Prostate gland (tissue), 2 donors: ENCODE results near the gene POTEB3. TPM values are rescaled to one million over a fixed set of nuclear protein-coding genes. Genes with fewer than 3 reads are reported as not detected.
"Not testable (repeated sequence)": the region's sequence is repeated elsewhere in the genome, so short reads cannot be mapped to it uniquely, and the experiment has no call there.

Experiments
- DNase-seq: peaks from one replicate; pipeline ENCODE4 v3.0.0-alpha.2; 2019; ENCODE audit warnings: low spot score
- H3K27ac ChIP-seq, 2 donors: fragments of 200-600 bp; sonication (generic); 2 replicates each; pipeline ENCODE4 v1.5.1; 2017 to 2019
- H3K27me3 ChIP-seq: fragments of 200-600 bp; sonication (generic); replicated peaks from 2 replicates; pipeline ENCODE4 v1.5.1; 2019; ENCODE audit not compliant: insufficient read depth
- H3K36me3 ChIP-seq, 2 donors: fragments of 200-600 bp; sonication (generic); 1 replicate in 1 of 2; 2 replicates in 1 of 2; pipeline versions ENCODE4 v1.5.1 to v1.8.1; 2017 to 2019
- H3K4me1 ChIP-seq: fragments of 200-600 bp; sonication (generic); replicated peaks from 2 replicates; pipeline ENCODE4 v1.5.1; 2019
- H3K4me3 ChIP-seq, 2 donors: fragments of 200-600 bp; sonication (generic); 2 replicates each; pipeline ENCODE4 v1.5.1; 2017 to 2019
- H3K9me3 ChIP-seq: fragments of 200-600 bp; sonication (generic); 2 replicates; pipeline ENCODE4 v1.5.1; 2017
- WGBS: methylation state at CpG from one replicate; pipeline ENCODE4 v1.1.5; 2018; 5-methylcytosine and 5-hydroxymethylcytosine counted together
- intact Hi-C: fragments of 100-400 bp; cut with DNase I; formaldehyde crosslinking; loops from one replicate; pipeline ENCODE4 v1.14.2; 2022
- microRNA-seq: library from miRNA; unstranded; fragments of <30 nt; microRNA quantifications from one replicate; pipeline ENCODE4, GENCODE V29; 2016
- small RNA-seq, 2 donors: library from RNA; depleted of rRNA; stranded (forward); fragments of <200 nt; gene quantifications; one replicate each; pipeline ENCODE3, GENCODE V24; 2016
- total RNA-seq, 2 donors: library from RNA; depleted of rRNA; stranded (reverse); fragments of >200 nt; gene quantifications; one replicate each; pipeline ENCODE4 v1.1.0, GENCODE V29; 2016

The POTEB3 gene
- total RNA-seq, 2 donors from 2014 or later, result 4.5 TPM; not detected in 1

DNA sequence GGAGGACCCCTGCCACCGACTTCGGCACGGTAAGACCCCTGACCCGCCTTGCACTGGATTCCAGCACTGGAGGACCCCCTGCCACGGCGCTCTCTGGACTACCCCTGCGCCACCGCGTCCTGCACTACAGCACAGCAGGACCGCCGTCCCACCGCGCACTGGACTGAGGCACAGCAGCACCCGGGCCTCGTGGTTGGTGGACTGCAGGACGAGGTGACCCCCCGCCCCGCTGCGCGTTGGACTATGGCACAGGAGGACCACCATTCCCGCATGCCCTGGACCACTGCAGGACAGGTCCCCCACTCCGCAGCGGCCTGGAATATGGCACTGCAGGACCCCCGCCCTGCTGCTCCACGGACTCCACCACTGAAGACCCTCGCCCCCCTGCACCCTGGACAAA is 71.1 kb downstream of the POTEB3 start:
- H3K4me1 ChIP-seq, DNase-seq, H3K4me3 ChIP-seq, H3K9me3 ChIP-seq, H3K36me3 ChIP-seq, intact Hi-C loops, H3K27ac ChIP-seq, H3K27me3 ChIP-seq: not testable (repeated sequence)
- WGBS, result no CpG with 5 or more reads among the region's 26 CpGs

DNA sequence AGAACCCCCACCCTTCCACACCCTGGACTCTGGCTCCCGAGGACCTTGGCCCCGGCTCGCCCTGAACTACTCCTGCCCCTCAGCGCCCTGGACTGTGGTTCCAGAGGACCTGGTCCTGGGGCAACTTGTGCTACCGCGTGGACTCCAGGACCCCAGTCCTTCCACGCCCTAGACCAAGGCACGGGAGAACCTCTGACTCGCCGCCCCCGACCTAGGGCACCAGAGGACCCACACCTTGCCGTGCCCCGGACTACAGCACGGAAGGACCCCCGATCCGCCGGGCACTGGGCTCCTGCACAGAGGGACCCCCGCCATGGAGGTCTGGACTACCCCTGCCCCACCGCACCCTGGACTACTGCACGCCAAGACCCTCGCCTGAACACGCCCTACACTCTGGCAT is 71.7 kb downstream of the POTEB3 start:
- H3K4me3 ChIP-seq, H3K9me3 ChIP-seq, H3K36me3 ChIP-seq, DNase-seq, H3K27ac ChIP-seq, intact Hi-C loops, H3K4me1 ChIP-seq, H3K27me3 ChIP-seq: not testable (repeated sequence)
- WGBS, result no CpG with 5 or more reads among the region's 22 CpGs

Small RNAs within 50 kb of the gene (microRNA-seq; reads per million reads assigned to microRNA genes)
- not detected for gene MIR3118-3

Small RNAs within 50 kb of the gene (small RNA-seq; reads per million reads assigned to genes)
- gene GRAMD4P6, result 0 reads per million in 2 donors
- gene MIR3118-3, result 0 reads per million in 2 donors
- gene RF00026, result 0 reads per million in 2 donors
